H1 (cell line): ENCODE results near the gene CTTNBP2. TPM values are rescaled to one million over a fixed set of nuclear protein-coding genes. Genes with fewer than 3 reads are reported as not detected.

ENCODE experiments used
- CTCF ChIA-PET: fragments of 300-600 bp; sonication (Branson Sonifier 250); formaldehyde crosslinking; loops from one replicate; lab custom pipeline; 2021; ENCODE audit not compliant: partially characterized antibody; lab: Charles Lee
- POLR2A ChIA-PET: fragments of 300-600 bp; sonication (Branson Sonifier 250); formaldehyde crosslinking; loops from one replicate; lab custom pipeline; 2021; ENCODE audit warnings: inconsistent platforms; ENCODE audit not compliant: partially characterized antibody; lab: Charles Lee
- DNase-seq, 2 experiments: peaks; one replicate each; pipeline versions ENCODE4 v3.0.0 to v3.0.0-alpha.2; 2010 to 2022; ENCODE audit warnings: low spot score in 2 of 2, low read depth in 1 of 2, mixed read lengths in 1 of 2
- FAIRE-seq: peaks from 2 replicates; lab custom pipeline; 2011; peaks lifted over from hg19 to GRCh38; lab: Jason Lieb, UNC
- H2AFZ ChIP-seq: 2 replicates; pipeline ENCODE4 v1.8.1; 2012; ENCODE audit warnings: low read length, inconsistent platforms
- H2AK5ac ChIP-seq: 2 replicates; pipeline ENCODE4 v1.6.1; 2013; ENCODE audit warnings: low read depth, low read length
- H2BK120ac ChIP-seq: replicated peaks from 2 replicates; pipeline ENCODE3; 2013; ENCODE audit warnings: low read depth, low read length, inconsistent platforms
- H2BK12ac ChIP-seq: 2 replicates; pipeline ENCODE4 v1.6.1; 2013; ENCODE audit warnings: low read depth, low read length
- H2BK15ac ChIP-seq: 2 replicates; pipeline ENCODE4 v1.6.1; 2013; ENCODE audit warnings: low read length
- H2BK20ac ChIP-seq: 2 replicates; pipeline ENCODE4 v1.6.1; 2013; ENCODE audit warnings: low read length
- H2BK5ac ChIP-seq: 2 replicates; pipeline ENCODE4 v1.6.1; 2013; ENCODE audit warnings: low read depth, low read length
- H3K14ac ChIP-seq: 2 replicates; pipeline ENCODE4 v1.6.1; 2013; ENCODE audit warnings: inconsistent platforms; ENCODE audit not compliant: insufficient read length
- H3K18ac ChIP-seq: 2 replicates; pipeline ENCODE4 v1.6.1; 2013; ENCODE audit warnings: low read length; ENCODE audit errors: extremely low read depth
- H3K23ac ChIP-seq: 2 replicates; pipeline ENCODE4 v1.6.1; 2013; ENCODE audit warnings: inconsistent platforms; ENCODE audit not compliant: insufficient read length
- H3K23me2 ChIP-seq: 2 replicates; pipeline ENCODE4 v1.6.1; 2013; ENCODE audit warnings: low read depth, low read length
- H3K27ac ChIP-seq: 2 replicates; pipeline ENCODE4 v1.6.1; 2011; ENCODE audit warnings: low read depth, low read length, inconsistent platforms
- H3K27me3 ChIP-seq, 4 experiments: replicated peaks in 1 of 4; 1 replicate in 1 of 4; 2 replicates in 3 of 4; pipeline versions ENCODE4 v1.6.1 to v1.8.1; 2011 to 2013; ENCODE audit warnings: low read length in 3 of 4, mild to moderate bottlenecking in 3 of 4, inconsistent platforms in 2 of 4, mixed read lengths in 2 of 4, moderate library complexity in 1 of 4; ENCODE audit not compliant: control insufficient read depth in 3 of 4, insufficient read depth in 3 of 4; ENCODE audit errors: extremely low read depth in 1 of 4
- H3K36me3 ChIP-seq, 4 experiments: 2 replicates each; pipeline versions ENCODE4 v1.6.1 to v1.8.1; 2011 to 2013; ENCODE audit warnings: mild to moderate bottlenecking in 4 of 4, low read length in 3 of 4, moderate library complexity in 2 of 4, control low read depth in 1 of 4, inconsistent platforms in 1 of 4; ENCODE audit not compliant: insufficient read depth in 4 of 4, control insufficient read depth in 2 of 4
- H3K4ac ChIP-seq: replicated peaks from 2 replicates; pipeline ENCODE3; 2013; ENCODE audit warnings: low read length, low read depth, mixed read lengths, inconsistent platforms; ENCODE audit not compliant: insufficient read length
- H3K4me1 ChIP-seq, 4 experiments: replicated peaks in 1 of 4; 1 replicate in 1 of 4; 2 replicates in 3 of 4; pipeline versions ENCODE4 v1.6.1 to v1.8.1; 2011 to 2013; ENCODE audit warnings: low read length in 3 of 4, inconsistent platforms in 2 of 4, mixed read lengths in 1 of 4; ENCODE audit not compliant: insufficient read depth in 4 of 4, control insufficient read depth in 3 of 4
- H3K4me2 ChIP-seq, 2 experiments: 2 replicates each; pipeline versions ENCODE4 v1.6.1 to v1.8.1; 2011 to 2013; ENCODE audit warnings: low read depth in 2 of 2, low read length in 2 of 2, control low read depth in 1 of 2, inconsistent platforms in 1 of 2, mild to moderate bottlenecking in 1 of 2; ENCODE audit not compliant: insufficient read depth in 1 of 2
- H3K4me3 ChIP-seq, 4 experiments: fragments of 200-600, 300-600 bp in 1 of 4; sonication (generic), shearing (Covaris generic), sonication (Bioruptor Twin) in 1 of 4; 2 replicates each; pipeline versions ENCODE4 v1.5.1 to v1.8.1; 2011 to 2016; ENCODE audit warnings: low read length in 4 of 4, low read depth in 3 of 4, control low read depth in 2 of 4, inconsistent platforms in 2 of 4, mild to moderate bottlenecking in 2 of 4, mixed read lengths in 1 of 4, moderate library complexity in 1 of 4; ENCODE audit not compliant: insufficient read depth in 2 of 4; ENCODE audit errors: extremely low read depth in 1 of 4
- H3K56ac ChIP-seq: replicated peaks from 2 replicates; pipeline ENCODE3; 2013; ENCODE audit warnings: low read depth, mild to moderate bottlenecking, mixed read lengths, low read length, inconsistent platforms; ENCODE audit not compliant: insufficient read length
- H3K79me1 ChIP-seq: 2 replicates; pipeline ENCODE4 v1.6.1; 2013; ENCODE audit warnings: low read depth, low read length, control low read depth
- H3K79me2 ChIP-seq, 2 experiments: 2 replicates each; pipeline versions ENCODE4 v1.6.1 to v1.8.1; 2012 to 2013; ENCODE audit warnings: low read length in 2 of 2, mild to moderate bottlenecking in 2 of 2, inconsistent platforms in 1 of 2; ENCODE audit not compliant: insufficient read depth in 2 of 2, control insufficient read depth in 1 of 2
- H3K9ac ChIP-seq, 4 experiments: replicated peaks in 1 of 4; 1 replicate in 1 of 4; 2 replicates in 3 of 4; pipeline versions ENCODE4 v1.6.1 to v1.8.1; 2011 to 2013; ENCODE audit warnings: low read depth in 3 of 4, low read length in 3 of 4, control low read depth in 2 of 4, mild to moderate bottlenecking in 2 of 4, moderate library complexity in 2 of 4, inconsistent platforms in 1 of 4; ENCODE audit errors: extremely low read depth in 1 of 4
- H3K9me3 ChIP-seq, 2 experiments: 2 replicates each; pipeline versions ENCODE4 v1.6.1 to v1.8.1; 2012 to 2013; ENCODE audit warnings: mild to moderate bottlenecking in 2 of 2, moderate library complexity in 2 of 2, control low read depth in 1 of 2, inconsistent platforms in 1 of 2, low read depth in 1 of 2, low read length in 1 of 2, mixed read lengths in 1 of 2; ENCODE audit not compliant: insufficient read depth in 2 of 2
- H4K20me1 ChIP-seq, 2 experiments: replicated peaks in 1 of 2; 2 replicates each; pipeline versions ENCODE3 to v1.8.1; 2011 to 2013; ENCODE audit warnings: inconsistent platforms in 2 of 2, low read length in 2 of 2, mild to moderate bottlenecking in 1 of 2; ENCODE audit not compliant: insufficient read depth in 2 of 2, control insufficient read depth in 1 of 2
- H4K5ac ChIP-seq: 2 replicates; pipeline ENCODE4 v1.6.1; 2013; ENCODE audit warnings: low read length, low read depth, mixed read lengths, inconsistent platforms; ENCODE audit not compliant: insufficient read length
- H4K8ac ChIP-seq: 2 replicates; pipeline ENCODE4 v1.8.0; 2013; ENCODE audit warnings: mild to moderate bottlenecking, moderate library complexity, low read length, inconsistent platforms; ENCODE audit not compliant: insufficient read depth; ENCODE audit errors: extremely low read depth
- H4K91ac ChIP-seq: replicated peaks from 2 replicates; pipeline ENCODE3; 2013; ENCODE audit warnings: low read length, mixed read lengths, inconsistent platforms; ENCODE audit not compliant: insufficient read length
- USF2 ChIP-seq: IDR thresholded peaks from 2 replicates; pipeline ENCODE4 v1.6.1; 2011; ENCODE audit warnings: low read length, improper control_type of control experiment
- WGBS, 2 experiments: shearing (Covaris generic) in 1 of 2; methylation state at CpG; one replicate each; pipeline versions ENCODE4 v1.1.6 to v1.1.7; 2013 to 2015; ENCODE audit warnings: low lambda C conversion rate in 2 of 2, mixed read lengths in 2 of 2, inconsistent platforms in 1 of 2, low coverage in 1 of 2, missing lambda C conversion rate in 1 of 2; ENCODE audit not compliant: insufficient replicate concordance in 2 of 2, insufficient coverage in 1 of 2, insufficient read length in 1 of 2; ENCODE audit errors: extremely low coverage in 1 of 2, missing lambda C conversion rate in 1 of 2; 5-methylcytosine and 5-hydroxymethylcytosine counted together
- polyA plus RNA-seq, 7 experiments: library from polyadenylated mRNA; depleted of rRNA in 3 of 7; stranded (reverse) in 5 of 7; unstranded in 2 of 7; fragments of >200 nt in 5 of 7; fragments of 200-250 nt in 2 of 7; gene quantifications; 1 replicate in 5 of 7; 2 replicates in 1 of 7; 4 replicates in 1 of 7; pipeline versions ENCODE4 v1.2.1 to v1.2.3, GENCODE V29; 2011 to 2013; ENCODE audit warnings: missing spikeins in 2 of 7, mixed read lengths in 2 of 7
- total RNA-seq: library from RNA; stranded (reverse); fragmentation: NEBNext Ultra II Directional; extraction: Animal tissue kit (Norgen Biotek cat#: 25700); gene quantifications from 2 replicates; pipeline ENCODE4 v1.2.1, GENCODE V29; 2021

Gene CTTNBP2
- total and polyA plus RNA-seq, 2 of the 8 experiments (the other 6 are each of a cell fraction or from before 2014, with no cell fraction given): 15.3 to 35.1 TPM

- ChIA-PET CTCF (interaction anchor here (1.0 to 2.1 kb wide), 5 partner anchors 9 to 385 kb away, joined by 3 to 5 read pairs (median 4); no protein-coding TSS in a partner anchor), POLR2A (no interaction called here)
- H3K27me3 ChIP-seq: no peaks in the 10 kb centered on the region
- no peak overlapping the region for H2BK5ac ChIP-seq
- no peak overlapping the region for H2BK120ac ChIP-seq
- no peak overlapping the region for H3K18ac ChIP-seq
- H3K23me2 ChIP-seq: no peaks in the 10 kb centered on the region
- H3K79me1 ChIP-seq: no peaks in the 10 kb centered on the region; the same call in 1 of the 2 replicates
- no peak overlapping the region for H3K4me2 ChIP-seq
- H3K27ac ChIP-seq: no peak overlapping the region
- H2AFZ ChIP-seq: no peak overlapping the region
- H4K8ac ChIP-seq: no peak overlapping the region
- no peak overlapping the region for H3K14ac ChIP-seq
- no peak overlapping the region for H3K56ac ChIP-seq
- H2BK20ac ChIP-seq: no peak overlapping the region
- no peaks in the 10 kb centered on the region for H3K9me3 ChIP-seq
- no peaks in the 10 kb centered on the region for H3K79me2 ChIP-seq
- no peak overlapping the region for H2AK5ac ChIP-seq
- FAIRE-seq (no peak), DNase-seq (no peak)
- no peak overlapping the region for H4K5ac ChIP-seq
- no peak overlapping the region for H4K91ac ChIP-seq
- no peak overlapping the region for H2BK12ac ChIP-seq
- no peak overlapping the region for H3K4ac ChIP-seq
- no peak overlapping the region for H3K4me3 ChIP-seq
- no peaks in the 10 kb centered on the region for H3K4me1 ChIP-seq
- TF ChIP-seq USF2: no peak
- WGBS, 2 experiments: 92% methylated on average over 2 of the region's 2 CpGs; no CpG with 5 or more reads in 1 of the 2 experiments
- H3K36me3 ChIP-seq: peaks cover 0 to 33% (median 13%) of the 10 kb centered on the region in 4 experiments; a peak in 6 of 8 replicates
- H3K23ac ChIP-seq: no peak overlapping the region
- no peak overlapping the region for H2BK15ac ChIP-seq
- H3K9ac ChIP-seq: no peak overlapping the region
- H4K20me1 ChIP-seq: no peaks in the 10 kb centered on the region
Measured at GRCh38 chr7:117766913-117767312, 106.3 kb downstream of the CTTNBP2 start.
